Suprapubic skin (tissue), 4 donors: ENCODE results near the gene MYL10. TPM values are rescaled to one million over a fixed set of nuclear protein-coding genes. Genes with fewer than 3 reads are reported as not detected.

Experiments used
- DNase-seq, 2 donors: peaks; one replicate each; pipeline ENCODE4 v3.0.0-alpha.2; 2019; ENCODE audit warnings: low spot score in 2 of 2
- H3K27ac ChIP-seq: fragments of 200-600 bp; sonication (generic); one replicate; pipeline ENCODE4 v1.5.1; 2019
- H3K27me3 ChIP-seq: fragments of 200-600 bp; sonication (generic); one replicate; pipeline ENCODE4 v1.5.1; 2019
- H3K36me3 ChIP-seq: fragments of 200-600 bp; sonication (generic); one replicate; pipeline ENCODE4 v1.5.1; 2019
- H3K4me1 ChIP-seq: fragments of 200-600 bp; sonication (generic); one replicate; pipeline ENCODE4 v1.5.1; 2019
- H3K4me3 ChIP-seq: fragments of 200-600 bp; sonication (generic); one replicate; pipeline ENCODE4 v1.5.1; 2019; ENCODE audit warnings: mild to moderate bottlenecking
- H3K9me3 ChIP-seq: fragments of 200-600 bp; sonication (generic); one replicate; pipeline ENCODE4 v1.5.1; 2019
- EP300 ChIP-seq: sonication (generic); formaldehyde crosslinking; IDR thresholded peaks from one replicate; pipeline ENCODE4 v1.6.1; 2017; ENCODE audit warnings: antibody characterized with exemption
- POLR2A ChIP-seq, 2 donors: fragments of 450-650 bp; IDR thresholded peaks; one replicate each; pipeline ENCODE4 v1.6.1; 2017; ENCODE audit warnings: antibody characterized with exemption in 2 of 2, mild to moderate bottlenecking in 2 of 2, moderate library complexity in 2 of 2
- POLR2AphosphoS5 ChIP-seq, 3 donors: sonication (generic); formaldehyde crosslinking; IDR thresholded peaks; one replicate each; pipeline ENCODE4 v1.6.1; 2017; ENCODE audit warnings: antibody characterized with exemption in 3 of 3
- WGBS: methylation state at CpG from one replicate; pipeline ENCODE4 v1.1.5; 2018; 5-methylcytosine and 5-hydroxymethylcytosine counted together
- total RNA-seq, 4 donors: library from RNA; depleted of rRNA; stranded (reverse); fragments of >200 nt; gene quantifications; one replicate each; pipeline ENCODE4 v1.1.0, GENCODE V29; 2016
- TF ChIP-seq, protein P1 (sequence below), 2 donors: fragments of 200-600 bp in 1 of 2; fragments of 450-650 bp in 1 of 2; sonication (generic) in 1 of 2; IDR thresholded peaks; one replicate each; pipeline ENCODE4 v1.5.1; 2016 to 2019; ENCODE audit warnings: antibody characterized with exemption in 2 of 2, mild to moderate bottlenecking in 1 of 2, moderate library complexity in 1 of 2

The MYL10 gene
- total RNA-seq, 4 donors from 2014 or later = not detected

DNA sequence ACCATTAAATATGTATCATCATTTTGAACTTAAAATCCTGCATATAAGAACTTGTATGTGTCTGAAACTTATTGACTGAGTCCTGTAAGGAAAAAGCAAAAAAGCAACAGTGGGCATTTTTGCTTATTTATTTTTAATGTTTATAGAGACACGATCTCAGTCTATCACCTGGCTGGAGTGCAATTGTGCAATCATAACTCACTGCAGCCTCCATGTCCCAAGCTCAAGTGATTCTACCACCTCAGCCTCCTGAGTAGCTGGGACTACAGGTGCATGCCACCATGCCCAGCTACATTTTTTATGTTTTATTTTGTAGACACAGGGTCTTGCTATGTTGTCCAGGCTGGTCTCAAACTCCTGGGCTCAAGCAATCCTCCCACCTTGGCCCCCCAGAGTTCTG, 32.2 kb downstream of the MYL10 start:
- Histone ChIP-seq H3K27me3 (peaks cover 55% of the 10 kb centered on the region), H3K27ac (no peak overlapping the region), H3K36me3 (no peaks in the 10 kb centered on the region), H3K4me1 (peaks cover 7% of the 10 kb centered on the region), H3K4me3 (no peak overlapping the region), H3K9me3 (no peaks in the 10 kb centered on the region)
- DNase-seq = no peak
- WGBS = 81% methylated on average over 1 of the region's 1 CpG
- TF ChIP-seq POLR2AphosphoS5 (IDR thresholded peaks at IDR 0.05) (no peak), EP300 (no peak)
- TF ChIP-seq, protein P1, sequence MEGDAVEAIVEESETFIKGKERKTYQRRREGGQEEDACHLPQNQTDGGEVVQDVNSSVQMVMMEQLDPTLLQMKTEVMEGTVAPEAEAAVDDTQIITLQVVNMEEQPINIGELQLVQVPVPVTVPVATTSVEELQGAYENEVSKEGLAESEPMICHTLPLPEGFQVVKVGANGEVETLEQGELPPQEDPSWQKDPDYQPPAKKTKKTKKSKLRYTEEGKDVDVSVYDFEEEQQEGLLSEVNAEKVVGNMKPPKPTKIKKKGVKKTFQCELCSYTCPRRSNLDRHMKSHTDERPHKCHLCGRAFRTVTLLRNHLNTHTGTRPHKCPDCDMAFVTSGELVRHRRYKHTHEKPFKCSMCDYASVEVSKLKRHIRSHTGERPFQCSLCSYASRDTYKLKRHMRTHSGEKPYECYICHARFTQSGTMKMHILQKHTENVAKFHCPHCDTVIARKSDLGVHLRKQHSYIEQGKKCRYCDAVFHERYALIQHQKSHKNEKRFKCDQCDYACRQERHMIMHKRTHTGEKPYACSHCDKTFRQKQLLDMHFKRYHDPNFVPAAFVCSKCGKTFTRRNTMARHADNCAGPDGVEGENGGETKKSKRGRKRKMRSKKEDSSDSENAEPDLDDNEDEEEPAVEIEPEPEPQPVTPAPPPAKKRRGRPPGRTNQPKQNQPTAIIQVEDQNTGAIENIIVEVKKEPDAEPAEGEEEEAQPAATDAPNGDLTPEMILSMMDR (IDR thresholded peaks at IDR 0.05) = no peak

DNA sequence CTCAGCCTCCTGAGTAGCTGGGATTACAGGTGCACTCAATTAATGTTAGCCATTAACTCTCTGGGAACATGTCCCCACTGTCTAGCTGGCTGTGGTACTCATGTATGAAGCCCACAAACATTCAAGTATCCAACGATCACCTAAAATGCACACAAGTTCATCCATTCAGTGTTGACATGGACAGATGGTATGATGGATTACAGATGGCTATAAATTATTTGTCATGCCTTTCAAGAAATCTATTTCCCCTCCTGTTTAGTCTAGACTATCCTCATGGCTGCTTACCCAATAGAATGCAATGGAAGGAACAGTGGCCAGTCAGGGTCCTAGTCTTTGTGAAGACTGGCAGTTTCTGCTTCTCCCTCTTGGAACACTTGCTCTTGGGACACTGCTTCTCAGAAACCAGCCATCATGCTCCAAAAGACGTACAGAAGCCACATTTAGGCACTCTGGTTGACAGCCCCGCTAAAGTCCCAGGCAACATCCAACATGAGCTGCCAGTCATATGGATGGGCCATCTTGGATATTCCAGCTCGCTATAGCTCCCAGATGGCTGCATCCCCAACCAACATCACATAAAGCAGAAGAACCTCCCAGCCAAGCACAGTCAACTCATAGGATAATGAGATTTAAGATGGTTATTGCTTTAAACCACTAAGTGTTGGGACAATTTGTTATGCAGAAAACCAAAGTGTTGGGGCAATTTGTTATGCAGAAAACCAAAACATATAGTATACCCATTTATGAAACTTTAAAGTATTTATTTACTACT, 33.1 kb downstream of the MYL10 start:
- H3K4me1 ChIP-seq = peaks cover 7% of the 10 kb centered on the region
- TF ChIP-seq POLR2A (IDR thresholded peaks at IDR 0.05) = no peak
- no peak for TF ChIP-seq POLR2AphosphoS5 (IDR thresholded peaks at IDR 0.05)
- TF ChIP-seq, protein P1 (IDR thresholded peaks at IDR 0.05) = no peak
- no peak for TF ChIP-seq EP300
- no peak overlapping the region for H3K4me3 ChIP-seq
- no peaks in the 10 kb centered on the region for H3K36me3 ChIP-seq
- peak in 1 of 2 donors; percentile 20 for DNase-seq
- H3K9me3 ChIP-seq = no peaks in the 10 kb centered on the region
- H3K27ac ChIP-seq = no peak overlapping the region
- peaks cover 45% of the 10 kb centered on the region for H3K27me3 ChIP-seq
- WGBS = 86% methylated on average over 4 of the region's 4 CpGs

DNA sequence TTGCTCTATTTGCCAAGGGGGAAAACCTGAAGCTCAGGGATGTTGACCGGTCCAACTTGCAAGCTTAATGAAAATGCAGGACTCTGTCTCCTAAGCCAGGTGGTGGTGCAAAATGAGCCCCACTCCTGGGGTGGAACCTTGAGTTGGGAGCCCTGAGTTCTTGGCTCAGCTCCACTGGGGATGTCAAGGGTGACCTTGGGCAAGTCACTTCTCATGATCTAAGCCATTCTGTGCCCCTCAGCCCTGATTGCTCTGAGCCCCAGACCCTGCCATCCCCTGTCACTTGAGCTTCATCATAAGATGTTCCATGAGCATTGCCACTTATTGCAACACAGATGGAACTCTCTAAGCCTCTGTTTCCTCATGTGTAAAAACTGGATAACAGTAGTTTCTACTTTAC, 33.9 kb downstream of the MYL10 start:
- no peaks in the 10 kb centered on the region for H3K9me3 ChIP-seq
- H3K4me3 ChIP-seq = no peak overlapping the region
- TF ChIP-seq POLR2AphosphoS5 (IDR thresholded peaks at IDR 0.05) (no peak), POLR2A (IDR thresholded peaks at IDR 0.05) (no peak), EP300 (no peak)
- TF ChIP-seq, protein P1 (IDR thresholded peaks at IDR 0.05) = no peak
- no peaks in the 10 kb centered on the region for H3K36me3 ChIP-seq
- WGBS = 100% methylated on average over 1 of the region's 1 CpG
- H3K4me1 ChIP-seq = peaks cover 14% of the 10 kb centered on the region
- DNase-seq = no peak
- peaks cover 40% of the 10 kb centered on the region for H3K27me3 ChIP-seq
- no peak overlapping the region for H3K27ac ChIP-seq

DNA sequence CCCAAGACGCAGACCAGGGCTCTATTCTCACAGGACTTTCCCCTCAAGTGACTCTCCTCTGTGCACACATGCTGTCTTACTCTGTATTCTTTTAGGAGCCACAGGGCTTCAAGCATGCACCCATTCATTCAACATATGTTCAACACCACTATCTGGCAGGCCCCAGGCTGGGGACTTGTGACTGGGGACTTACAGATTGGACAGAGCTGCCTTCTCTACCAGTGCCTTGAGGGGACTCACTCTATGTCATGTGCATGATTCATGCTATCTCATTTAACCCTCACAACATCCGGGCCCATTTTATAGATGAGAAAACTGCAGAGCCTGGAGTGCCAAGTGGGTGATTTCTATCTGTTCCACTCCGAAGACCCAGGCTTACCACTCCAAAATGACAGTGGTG, 34.3 kb downstream of the MYL10 start:
- 82% methylated on average over 3 of the region's 3 CpGs for WGBS

DNA sequence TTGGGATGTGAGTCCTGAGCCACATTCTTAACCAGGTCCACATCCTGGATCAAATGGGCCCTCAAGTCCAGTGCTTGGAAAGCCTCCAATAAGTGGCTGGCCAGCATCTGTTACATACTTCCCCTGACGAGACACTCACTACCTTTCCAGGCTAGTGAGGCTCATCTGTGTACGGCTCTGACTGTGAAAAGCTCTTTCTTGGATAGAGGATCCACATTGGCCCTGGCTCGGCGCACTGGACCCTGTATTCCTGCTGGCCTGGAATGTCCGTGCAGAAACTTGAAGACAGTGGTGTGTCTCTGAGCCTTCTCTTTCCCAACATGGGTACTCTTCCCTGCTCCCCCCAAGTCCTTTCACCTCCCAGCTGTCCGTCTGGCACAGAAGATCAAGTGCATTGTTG, 35.5 kb downstream of the MYL10 start:
- peak in 1 of 2 donors; percentile 37 for DNase-seq
- H3K4me1 ChIP-seq = peaks cover 11% of the 10 kb centered on the region
- H3K9me3 ChIP-seq = no peaks in the 10 kb centered on the region
- H3K4me3 ChIP-seq = no peak overlapping the region
- TF ChIP-seq POLR2AphosphoS5 (IDR thresholded peaks at IDR 0.05) = no peak
- TF ChIP-seq, protein P1 (IDR thresholded peaks at IDR 0.05) = no peak
- TF ChIP-seq POLR2A (IDR thresholded peaks at IDR 0.05) = no peak
- no peak for TF ChIP-seq EP300
- H3K27ac ChIP-seq = no peak overlapping the region
- peaks cover 42% of the 10 kb centered on the region for H3K27me3 ChIP-seq
- 73% methylated on average over 1 of the region's 6 CpGs for WGBS
- H3K36me3 ChIP-seq = no peaks in the 10 kb centered on the region

More for the DNA sequence above, 34.3 kb downstream of the MYL10 start:
- Histone ChIP-seq H3K27me3 (peaks cover 39% of the 10 kb centered on the region), H3K4me3 (no peak overlapping the region), H3K36me3 (no peaks in the 10 kb centered on the region), H3K27ac (no peak overlapping the region), H3K9me3 (no peaks in the 10 kb centered on the region), H3K4me1 (peaks cover 17% of the 10 kb centered on the region)
- no peak for DNase-seq
- TF ChIP-seq POLR2AphosphoS5 (IDR thresholded peaks at IDR 0.05) (no peak), POLR2A (IDR thresholded peaks at IDR 0.05) (no peak), EP300 (no peak)
- TF ChIP-seq, protein P1 (IDR thresholded peaks at IDR 0.05) = no peak
